Pancreas (tissue), 10 donors: ENCODE data around the gene DNMT3A. TPM values are rescaled to one million over a fixed set of nuclear protein-coding genes. Genes with fewer than 3 reads are reported as not detected.

Experiments
- ATAC-seq, 4 donors: fragments of 200-7000 bp; cut with Tn5 transposase; one replicate each; pipeline versions ENCODE4 v1.8.0 to v1.9.1; 2020; ENCODE audit warnings: mild to moderate bottlenecking in 4 of 4, moderate library complexity in 4 of 4
- DNase-seq, 6 donors: peaks; one replicate each; pipeline ENCODE4 v3.0.0-alpha.2; 2020
- FAIRE-seq: peaks from 2 replicates; lab custom pipeline; 2012; peaks lifted over from hg19 to GRCh38; lab: Jason Lieb, UNC
- H3K27ac ChIP-seq, 4 donors: fragments of 200-600 bp; sonication (generic); 1 replicate in 3 of 4; 2 replicates in 1 of 4; pipeline versions ENCODE4 v1.5.0 to v1.8.0; 2020
- H3K27me3 ChIP-seq, 4 donors: fragments of 200-600 bp; one replicate each; pipeline ENCODE4 v1.8.0; 2021
- H3K36me3 ChIP-seq, 3 donors: fragments of 200-600 bp; sonication (generic) in 1 of 3; one replicate each; pipeline versions ENCODE4 v1.5.0 to v1.8.0; 2020 to 2021
- H3K4me1 ChIP-seq, 3 donors: fragments of 200-600 bp; one replicate each; pipeline ENCODE4 v1.8.0; 2021
- H3K4me3 ChIP-seq, 4 donors: fragments of 200-600 bp; sonication (generic) in 2 of 4; one replicate each; pipeline versions ENCODE4 v1.5.0 to v1.8.0; 2020 to 2021
- H3K9me3 ChIP-seq, 4 donors: fragments of 200-600 bp; one replicate each; pipeline ENCODE4 v1.8.0; 2021
- CTCF ChIP-seq, 4 donors: fragments of 200-600 bp; sonication (generic) in 3 of 4; IDR thresholded peaks; one replicate each; pipeline versions ENCODE4 v1.5.0 to v1.8.0; 2021; ENCODE audit warnings: antibody characterized with exemption in 4 of 4
- WGBS, 2 donors: extraction: QIAGEN DNeasy Blood & Tissue Kit; methylation state at CpG; one replicate each; pipeline ENCODE4 v1.1.7; 2013; 5-methylcytosine and 5-hydroxymethylcytosine counted together
- intact Hi-C, 3 donors: fragments of 100-400 bp; cut with DNase I; formaldehyde crosslinking; loops; one replicate each; pipeline versions ENCODE4 v1.11.1 to v1.14.2; 2022
- polyA plus RNA-seq, 2 donors: library from polyadenylated mRNA; stranded (reverse); fragments of 200-250 nt; gene quantifications; one replicate each; pipeline ENCODE4 v1.2.3, GENCODE V29; 2013
- total RNA-seq, 6 donors: library from RNA; stranded (reverse); fragmentation: NEBNext Ultra II Directional in 4 of 6; extraction: Animal tissue kit (Norgen Biotek cat#: 25700) in 4 of 6; gene quantifications; one replicate each; pipeline versions ENCODE4 v1.2.1 to v1.2.4, GENCODE V29; 2021 to 2023
- donor health status: healthy with polysubstance abuse.
- donor health status: DM: no; HTN: no; CAD: no; lungs with moderate emphysema.
- donor health status: DM: no; HTN: no; CAD: no.
- donor health status: control.
- donor health status: control.
- donor health status: Bipolar disorder and iron deficiency.
- donor health status: DM: yes; HTN: yes; CAD: no.
- donor health status: DM: no; HTN: no; CAD: no.
- donor health status: DM: no; HTN: no; CAD: no.
- donor health status: DM: yes; HTN: yes; CAD: no.

DNMT3A gene
- total and polyA plus RNA-seq, 8 donors, result 10.3 to 30.9 (median 17.5) TPM

GRCh38 chr2:25259737-25260124 lies 82.0 kb downstream of the DNMT3A start:
- FAIRE-seq, result no peak
- Histone ChIP-seq H3K9me3 (no peaks in the 10 kb centered on the region), H3K4me1 (no peaks in the 10 kb centered on the region), H3K36me3 (no peaks in the 10 kb centered on the region), H3K4me3 (no peak overlapping the region), H3K27me3 (no peaks in the 10 kb centered on the region), H3K27ac (no peak overlapping the region)
- DNase-seq, result no peak
- intact Hi-C loops, result no loop called here
- WGBS, 2 donors, result 87 to 88% methylated on average over 7 of the region's 7 CpGs
- no peak for TF ChIP-seq CTCF (IDR thresholded peaks at IDR 0.05)
- no peak for ATAC-seq

GRCh38 chr2:25258847-25259736 lies 82.6 kb downstream of the DNMT3A start:
- no peak for DNase-seq
- Histone ChIP-seq H3K4me1 (no peaks in the 10 kb centered on the region), H3K4me3 (no peak overlapping the region), H3K36me3 (no peaks in the 10 kb centered on the region), H3K27me3 (no peaks in the 10 kb centered on the region), H3K27ac (no peak overlapping the region), H3K9me3 (no peaks in the 10 kb centered on the region)
- intact Hi-C loops, result no loop called here
- no peak for FAIRE-seq
- WGBS, 2 donors, result 93 to 95% methylated on average over 9 of the region's 9 CpGs
- ATAC-seq, result no peak
- TF ChIP-seq CTCF (IDR thresholded peaks at IDR 0.05), result no peak

- 85 to 93% methylated on average over 8 to 9 of the region's 9 CpGs for WGBS, 2 donors
- no peak for ATAC-seq
- H3K27ac ChIP-seq, result no peak overlapping the region
- no peaks in the 10 kb centered on the region for H3K4me1 ChIP-seq
- intact Hi-C loops, result no loop called here
- no peaks in the 10 kb centered on the region for H3K27me3 ChIP-seq
- no peaks in the 10 kb centered on the region for H3K36me3 ChIP-seq
- no peak for FAIRE-seq
- DNase-seq, result no peak
- no peaks in the 10 kb centered on the region for H3K9me3 ChIP-seq
- H3K4me3 ChIP-seq, result no peak overlapping the region
- no peak for TF ChIP-seq CTCF (IDR thresholded peaks at IDR 0.05)
Measured at GRCh38 chr2:25257931-25258846, 83.5 kb downstream of the DNMT3A start.

- Histone ChIP-seq H3K27me3 (no peaks in the 10 kb centered on the region), H3K27ac (peak overlapping the region in 2 of 4 donors; percentile 17 to 31), H3K9me3 (no peaks in the 10 kb centered on the region), H3K4me1 (no peaks in the 10 kb centered on the region), H3K36me3 (no peaks in the 10 kb centered on the region), H3K4me3 (no peak overlapping the region)
- DNase-seq, result no peak
- intact Hi-C loops, result no loop called here
- peak in 3 of 4 donors; percentile 4 to 67 (median 54) for ATAC-seq
- no peak for FAIRE-seq
- no peak for TF ChIP-seq CTCF (IDR thresholded peaks at IDR 0.05)
- WGBS, 2 donors, result 65 to 68% methylated on average over 9 of the region's 9 CpGs
Measured at GRCh38 chr2:25257032-25257552, 84.6 kb downstream of the DNMT3A start.
